SKM-1 treated with dmso at 0.1 percent for 144 hours (cell line): ENCODE data around the gene ATP6V1C2.

Source experiments
- DNase-seq: peaks from one replicate; lab custom pipeline; 2025; ENCODE audit not compliant: unreplicated experiment; lab: John Stamatoyannopoulos, UW

Gene ATP6V1C2

DNA sequence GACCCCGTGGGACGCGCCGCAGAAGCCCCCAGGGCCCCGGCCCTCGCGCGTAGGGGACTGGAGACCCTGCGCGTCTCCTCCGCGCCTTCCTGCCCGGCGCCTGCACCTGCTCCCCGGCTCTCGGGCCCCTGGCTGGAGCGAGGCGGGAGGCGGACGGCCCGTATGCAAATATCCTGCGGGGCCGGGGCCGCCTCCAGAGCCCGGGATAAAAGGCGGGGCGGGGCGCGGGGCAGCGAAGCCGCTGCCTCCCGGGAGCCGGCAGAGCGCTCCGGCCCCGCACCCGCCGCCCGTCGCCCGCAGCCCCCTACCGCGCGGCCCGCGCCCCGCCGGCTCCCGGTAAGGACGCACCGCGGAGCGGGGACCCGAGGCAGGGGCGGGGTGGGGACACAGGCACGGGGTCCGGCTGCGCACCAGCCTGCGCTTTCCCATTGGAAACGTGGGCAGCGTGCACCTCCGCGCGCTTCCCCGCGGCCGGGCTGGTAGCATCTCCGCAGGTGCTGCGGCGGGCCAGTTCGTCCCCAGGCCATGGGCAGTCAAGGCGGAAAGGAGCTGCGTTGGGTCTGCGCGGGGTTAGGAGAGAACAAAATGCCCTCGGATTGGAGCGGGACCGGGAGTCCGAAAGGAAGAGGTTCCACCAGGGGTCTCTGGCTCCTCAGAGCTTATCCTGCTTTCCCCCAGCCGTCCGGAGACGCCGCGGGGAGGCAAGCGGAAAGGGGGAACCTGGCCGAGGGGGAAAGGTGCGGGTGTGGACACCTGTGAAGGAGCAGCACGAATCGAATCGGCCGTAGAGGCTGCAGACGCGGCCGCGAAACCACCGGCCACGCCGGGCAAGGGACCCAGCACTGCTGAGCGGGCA is at the start of gene ATP6V1C2:
TSS of gene ATP6V1C2 (plus strand) at position 235 of the 856 bp plus-strand sequence. CDS start 1,220 bp downstream, outside the sequence.
- no peak for DNase-seq

- DNase-seq = no peak
These were observed 46.3 kb upstream of the ATP6V1C2 start for GRCh38 chr2:10675131-10675530.

DNA sequence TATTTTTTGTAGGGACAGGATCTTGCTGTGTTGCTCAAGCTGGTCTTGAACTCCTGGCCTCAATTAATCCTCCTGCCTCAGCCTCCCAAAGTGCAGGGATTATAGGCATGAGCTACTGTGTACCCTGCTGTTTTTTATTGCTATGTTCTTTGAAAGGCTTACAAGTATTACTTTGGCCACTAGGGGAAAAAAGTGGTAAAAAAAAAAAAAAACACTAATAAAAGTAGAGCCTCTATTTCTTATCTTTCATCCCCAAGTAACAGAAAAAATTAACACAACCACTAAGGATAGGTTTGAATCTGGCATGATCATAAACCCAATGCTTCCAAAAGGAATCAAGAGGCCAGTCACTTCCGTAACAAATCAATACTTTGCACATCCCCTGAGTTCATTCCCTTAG is 43.2 kb upstream of the ATP6V1C2 start:
- no peak for DNase-seq

DNA sequence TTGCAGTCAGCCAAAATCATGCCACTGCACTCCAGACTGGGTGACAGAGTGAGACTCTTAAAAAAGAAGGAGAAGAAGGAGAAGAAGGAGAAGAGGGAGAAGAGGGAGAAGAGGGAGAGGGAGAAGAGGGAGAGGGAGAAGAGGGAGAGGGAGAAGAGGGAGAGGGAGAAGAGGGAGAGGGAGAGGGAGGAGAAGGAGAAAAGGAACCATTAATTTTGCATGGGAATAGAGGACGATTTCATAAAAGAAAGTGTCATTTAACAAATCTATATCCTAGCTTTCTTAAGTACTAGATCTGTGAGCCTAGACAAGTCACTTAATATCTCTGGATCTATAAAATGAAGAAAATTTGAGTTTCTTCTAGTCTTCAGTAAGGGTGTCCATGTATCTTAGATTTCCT is 41.2 kb upstream of the ATP6V1C2 start:
- DNase-seq = no peak

GRCh38 chr2:10680957-10681356 is 40.5 kb upstream of the ATP6V1C2 start:
- no peak for DNase-seq

- DNase-seq = no peak
These were observed 35.2 kb upstream of the ATP6V1C2 start for GRCh38 chr2:10686176-10686730.

DNA sequence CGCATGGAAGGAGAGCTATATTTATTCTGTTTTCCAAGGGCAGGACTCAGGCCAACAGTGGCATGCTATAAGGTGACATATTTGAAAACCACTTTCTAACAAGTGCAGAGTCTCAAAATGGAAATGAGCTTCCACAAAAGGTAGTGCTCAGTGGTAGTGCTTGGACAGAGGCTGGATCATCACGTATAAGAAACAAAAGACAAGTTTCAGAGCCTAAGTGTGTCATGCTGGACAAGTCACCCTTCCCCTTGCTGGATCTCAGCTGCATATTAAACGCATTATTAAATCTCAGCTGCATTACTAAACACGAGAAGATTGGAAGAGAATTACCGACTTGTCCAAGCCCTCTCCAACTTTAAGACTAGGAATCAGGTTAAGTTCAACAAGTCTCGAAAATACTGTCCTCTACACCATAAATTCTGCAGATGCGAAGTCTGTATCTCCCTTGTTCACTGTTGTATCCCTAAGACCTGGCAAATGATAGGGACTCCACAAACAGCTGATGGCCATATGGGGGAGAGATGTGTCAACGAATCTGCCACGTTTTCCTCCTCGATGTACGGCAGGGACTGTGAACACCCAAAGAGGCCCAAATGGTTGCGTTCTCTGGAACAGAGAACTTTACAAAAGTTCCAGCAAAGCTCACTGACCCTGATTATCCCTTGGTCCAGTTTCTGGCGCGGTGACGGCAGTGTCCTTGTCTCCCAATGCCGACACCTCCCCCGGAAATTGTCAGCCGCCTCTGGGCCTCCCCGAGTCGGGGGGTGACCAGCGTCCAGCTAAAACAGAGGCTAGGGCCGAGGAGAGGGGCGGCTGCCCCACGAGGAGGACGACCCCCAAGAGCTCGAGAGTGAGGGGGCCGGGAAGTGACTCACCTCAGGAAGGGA is 32.3 kb upstream of the ATP6V1C2 start:
- no peak for DNase-seq

- no peak for DNase-seq
These were observed 29.9 kb upstream of the ATP6V1C2 start for GRCh38 chr2:10691521-10691920.

DNA sequence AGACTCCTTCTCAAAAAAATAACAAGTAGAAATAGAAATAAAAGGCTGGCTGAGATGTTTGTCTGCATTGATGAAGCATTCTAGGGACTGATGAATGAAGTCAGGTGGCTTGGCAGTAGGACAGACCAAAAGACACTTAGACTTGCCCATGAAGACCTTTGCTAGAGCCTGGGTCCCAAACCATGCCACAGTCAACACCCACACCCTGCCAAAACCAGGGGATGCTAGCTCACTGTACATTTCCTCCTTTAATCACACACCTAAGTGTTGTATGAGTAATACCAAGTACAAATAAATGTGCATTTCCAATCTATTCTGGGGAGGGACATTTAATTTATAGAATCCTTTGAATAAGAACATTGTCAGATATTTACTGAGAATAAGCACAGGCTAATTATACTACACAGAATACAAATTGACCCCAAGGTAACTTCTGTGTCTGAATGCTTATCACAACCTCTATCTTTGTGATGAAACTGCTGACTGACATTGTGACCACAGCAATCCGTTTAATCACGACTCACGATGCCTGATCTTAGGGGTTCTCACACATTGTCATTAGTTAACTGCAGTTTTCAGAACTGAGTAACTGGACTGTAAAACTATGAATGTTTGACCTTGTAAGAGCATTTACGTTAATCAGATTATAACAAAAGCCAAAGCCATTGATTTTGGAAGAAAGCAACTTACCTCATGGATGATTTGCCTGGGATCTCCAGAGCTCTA is 21.2 kb upstream of the ATP6V1C2 start:
- DNase-seq = no peak

DNA sequence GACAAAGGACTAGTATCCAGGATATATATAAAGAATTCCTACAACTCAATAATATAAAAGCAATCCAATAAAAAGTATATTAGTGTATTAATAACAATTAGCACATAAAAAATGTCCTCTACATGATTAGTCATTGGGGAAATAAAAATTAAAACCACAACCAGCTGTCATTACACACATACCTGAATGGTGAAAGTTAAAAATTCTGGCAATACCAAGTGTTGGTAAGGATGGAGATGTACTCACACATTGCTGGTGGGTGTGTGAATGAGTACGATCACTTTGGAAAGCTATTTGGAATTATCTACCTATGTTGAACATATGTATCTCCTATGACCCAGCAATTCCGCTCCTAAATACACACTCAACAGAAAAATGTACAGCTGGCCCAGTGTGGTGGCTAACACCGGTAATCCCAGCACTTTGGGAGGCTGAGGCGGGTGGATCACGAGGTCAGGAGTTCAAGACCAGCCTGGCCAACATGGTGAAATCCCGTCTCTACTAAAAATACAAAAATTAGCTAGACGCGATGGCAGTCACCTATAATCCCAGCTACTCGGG is 17.3 kb upstream of the ATP6V1C2 start:
- no peak for DNase-seq

DNA sequence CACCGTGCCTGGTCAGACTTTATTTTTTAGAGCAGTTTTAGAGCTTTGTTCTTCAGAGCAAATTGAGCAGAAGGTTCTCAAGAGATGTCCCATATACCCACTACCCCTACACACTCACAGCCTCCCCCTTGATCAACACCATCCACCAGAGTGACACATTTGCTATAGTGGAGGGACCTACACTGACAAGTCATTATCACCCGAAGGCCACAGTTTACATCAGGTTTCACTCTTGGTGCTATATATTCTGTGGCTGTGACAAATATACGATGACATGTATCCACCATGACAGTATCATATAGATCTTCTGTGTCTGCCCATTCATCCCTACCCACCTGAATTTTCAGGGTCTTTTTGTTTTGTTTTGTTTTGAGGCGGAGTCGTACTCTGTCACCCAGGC is 15.4 kb upstream of the ATP6V1C2 start:
- no peak for DNase-seq

- DNase-seq = no peak
These were observed 13.6 kb upstream of the ATP6V1C2 start for GRCh38 chr2:10707831-10708230.

GRCh38 chr2:10709290-10709939 is 12.0 kb upstream of the ATP6V1C2 start:
- no peak for DNase-seq

DNA sequence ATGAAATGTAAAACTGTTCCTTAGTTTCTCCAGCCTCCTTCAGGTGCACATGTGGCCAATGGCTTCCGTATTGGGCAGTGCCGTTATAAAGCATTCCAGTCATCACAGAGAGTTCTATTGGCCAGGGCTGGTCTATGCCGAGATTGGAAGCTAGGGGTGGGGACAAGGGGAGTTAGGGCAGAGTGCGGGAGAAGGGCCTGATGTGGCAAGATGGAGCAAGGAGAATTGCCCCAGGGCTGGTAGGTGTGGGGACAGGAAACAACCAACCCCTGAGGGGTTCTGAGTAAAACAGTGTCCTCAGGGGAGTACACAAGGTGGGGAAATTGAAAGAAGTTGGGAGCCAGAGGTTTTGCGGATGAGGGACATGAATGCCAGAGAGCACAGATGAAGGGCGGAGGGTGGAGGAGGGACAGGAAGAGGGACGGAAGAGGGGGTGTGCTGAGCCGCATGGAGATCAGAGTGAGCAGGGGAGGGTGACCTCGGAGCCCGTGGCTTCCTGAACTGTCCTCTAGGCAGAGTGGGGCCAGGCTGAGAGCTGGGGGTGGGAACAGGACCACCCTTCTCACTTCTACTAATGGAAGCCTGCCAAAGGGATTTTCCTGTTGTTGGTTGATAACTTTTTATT is 9.1 kb upstream of the ATP6V1C2 start:
- no peak for DNase-seq

DNA sequence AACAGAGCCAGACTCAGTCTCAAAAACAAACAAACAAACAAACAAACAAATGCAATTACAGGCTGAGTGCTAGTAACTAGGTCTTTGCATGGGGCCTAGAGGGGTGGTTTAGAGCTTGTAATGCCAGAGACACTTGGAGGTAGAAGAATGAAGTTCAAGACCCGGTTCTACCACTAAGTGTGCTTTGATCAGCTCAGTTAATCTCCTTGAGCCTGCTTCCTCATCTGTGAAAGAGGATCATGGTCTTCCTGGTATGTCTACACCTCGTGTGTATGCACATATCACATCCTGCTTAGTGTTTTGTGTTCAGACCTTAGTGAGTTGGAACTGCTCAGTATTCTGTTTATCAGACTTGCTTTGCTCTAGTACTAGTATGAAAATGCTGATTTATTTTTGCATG is 4.8 kb upstream of the ATP6V1C2 start:
- DNase-seq = no peak

- no peak for DNase-seq
These were observed 3.8 kb upstream of the ATP6V1C2 start for GRCh38 chr2:10717628-10718027.

- DNase-seq = no peak
These were observed 1.1 kb upstream of the ATP6V1C2 start for GRCh38 chr2:10720306-10720705.

DNA sequence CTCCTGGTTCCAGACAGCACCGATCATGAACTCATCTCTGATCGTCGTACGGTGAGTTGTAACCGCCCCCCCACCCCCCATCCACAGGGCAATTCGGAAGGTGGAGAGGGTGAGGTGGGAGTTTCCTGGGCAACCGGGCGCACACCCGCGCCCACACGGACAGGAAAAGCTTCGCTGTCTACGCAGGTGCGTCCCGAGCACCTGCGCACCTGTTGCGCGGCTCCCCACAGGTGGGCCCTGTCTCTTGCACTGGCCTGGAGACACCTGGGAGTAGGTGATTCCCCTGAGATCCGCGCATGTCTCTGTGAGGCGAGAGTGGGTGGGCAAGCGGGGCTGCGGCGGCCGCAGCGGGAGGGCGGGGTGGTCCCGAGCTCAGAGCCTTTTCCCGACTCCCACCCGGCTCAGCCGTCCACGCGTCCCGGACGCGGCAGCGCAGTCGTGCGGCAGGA is 459 bp upstream of the ATP6V1C2 start:
- DNase-seq = no peak

- DNase-seq = no peak
These were observed 909 bp downstream of the ATP6V1C2 start for GRCh38 chr2:10722252-10722825.
